Parathyroid adenoma (tissue), 2 donors: ENCODE data around the gene NSUN7.

Source experiments
- H2AFZ ChIP-seq: fragments of 300-600 bp; sonication (generic); one replicate; pipeline ENCODE4 v1.7.0; 2017; ENCODE audit warnings: antibody characterized with exemption, mild to moderate bottlenecking
- H3K27ac ChIP-seq: fragments of 300-600 bp; sonication (generic); one replicate; pipeline ENCODE4 v1.7.0; 2017
- H3K27me3 ChIP-seq: fragments of 300-600 bp; sonication (generic); one replicate; pipeline ENCODE4 v1.7.0; 2017; ENCODE audit warnings: low read length; ENCODE audit not compliant: control insufficient read depth, insufficient read depth
- H3K36me3 ChIP-seq: fragments of 300-600 bp; sonication (generic); one replicate; pipeline ENCODE4 v1.7.0; 2017; ENCODE audit warnings: low read length; ENCODE audit not compliant: control insufficient read depth, insufficient read depth
- H3K4me1 ChIP-seq: fragments of 300-600 bp; sonication (generic); one replicate; pipeline ENCODE4 v1.7.0; 2017; ENCODE audit warnings: control low read depth
- H3K4me2 ChIP-seq: fragments of 300-600 bp; sonication (generic); one replicate; pipeline ENCODE4 v1.7.0; 2017; ENCODE audit warnings: low read length
- H3K4me3 ChIP-seq: fragments of 300-600 bp; sonication (generic); one replicate; pipeline ENCODE4 v1.7.0; 2017; ENCODE audit warnings: low read depth, low read length
- H3K79me2 ChIP-seq: fragments of 300-600 bp; sonication (generic); one replicate; pipeline ENCODE4 v1.7.0; 2017; ENCODE audit warnings: control low read depth
- H3K9ac ChIP-seq: fragments of 300-600 bp; sonication (generic); one replicate; pipeline ENCODE4 v1.7.0; 2017; ENCODE audit warnings: mild to moderate bottlenecking
- H3K9me3 ChIP-seq: fragments of 300-600 bp; sonication (generic); one replicate; pipeline ENCODE4 v1.7.0; 2017; ENCODE audit warnings: low read length; ENCODE audit not compliant: control insufficient read depth
- CTCF ChIP-seq: fragments of 300-600 bp; sonication (generic); IDR thresholded peaks from one replicate; pipeline ENCODE4 v1.7.0; 2017; ENCODE audit warnings: antibody characterized with exemption, mild to moderate bottlenecking
- donor health status: primary hyperparathyroidism.

NSUN7 gene

DNA sequence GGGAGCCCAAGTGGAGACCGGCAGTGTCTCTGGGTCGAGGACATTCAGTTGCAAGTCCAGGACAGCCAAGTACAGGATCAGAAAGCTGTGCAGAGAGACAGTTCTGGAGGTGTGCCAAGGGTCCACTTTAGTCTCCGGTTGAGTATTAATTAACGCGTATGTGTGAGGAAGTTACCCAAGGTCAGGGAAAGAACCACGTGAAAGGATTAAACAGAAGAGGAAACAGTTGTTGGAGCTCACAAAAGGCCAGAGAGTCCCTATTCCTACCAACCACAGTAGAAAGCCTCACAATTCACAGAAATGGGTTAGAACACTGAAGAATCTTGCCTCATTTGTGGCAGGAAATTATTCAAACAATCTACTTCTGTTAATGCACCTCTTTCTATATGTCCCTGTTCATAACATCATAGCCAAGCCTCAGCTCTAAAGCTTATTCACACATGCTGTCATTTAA, 17.9 kb upstream of the NSUN7 start:
- no peaks in the 10 kb centered on the region for H3K79me2 ChIP-seq
- H3K36me3 ChIP-seq = no peaks in the 10 kb centered on the region
- no peak overlapping the region for H3K4me2 ChIP-seq
- no peaks in the 10 kb centered on the region for H3K27me3 ChIP-seq
- no peak overlapping the region for H3K4me3 ChIP-seq
- no peaks in the 10 kb centered on the region for H3K9me3 ChIP-seq
- no peak overlapping the region for H2AFZ ChIP-seq
- H3K27ac ChIP-seq = no peak overlapping the region
- TF ChIP-seq CTCF = no peak
- H3K9ac ChIP-seq = no peak overlapping the region
- no peaks in the 10 kb centered on the region for H3K4me1 ChIP-seq

DNA sequence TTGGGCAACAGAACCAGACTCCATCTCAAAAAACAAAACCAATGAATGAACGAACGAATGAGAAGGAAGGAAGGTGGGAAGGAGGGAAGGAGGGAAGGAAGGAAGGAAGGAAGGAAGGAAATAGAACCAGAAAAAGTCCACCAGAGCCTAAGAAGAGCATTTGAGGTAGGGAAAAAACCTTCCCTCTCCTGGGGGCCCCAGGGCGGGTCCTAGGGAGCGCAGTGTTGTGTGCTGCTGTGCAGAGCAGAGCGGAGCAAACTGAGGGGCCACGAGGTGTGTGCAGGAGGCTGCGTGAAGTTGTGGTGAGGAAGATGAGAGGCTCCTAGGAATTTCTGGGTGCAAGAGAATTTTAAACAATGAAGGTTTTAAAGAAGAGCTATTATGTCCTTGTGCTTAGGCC, 16.0 kb upstream of the NSUN7 start:
- H3K4me2 ChIP-seq = no peak overlapping the region
- no peak overlapping the region for H3K9ac ChIP-seq
- H3K9me3 ChIP-seq = no peaks in the 10 kb centered on the region
- H3K79me2 ChIP-seq = no peaks in the 10 kb centered on the region
- no peaks in the 10 kb centered on the region for H3K4me1 ChIP-seq
- H3K27ac ChIP-seq = no peak overlapping the region
- no peaks in the 10 kb centered on the region for H3K36me3 ChIP-seq
- no peaks in the 10 kb centered on the region for H3K27me3 ChIP-seq
- no peak for TF ChIP-seq CTCF
- no peak overlapping the region for H2AFZ ChIP-seq
- no peak overlapping the region for H3K4me3 ChIP-seq

GRCh38 chr4:40734497-40734896, 15.3 kb upstream of the NSUN7 start:
- H3K27ac ChIP-seq = no peak overlapping the region
- no peaks in the 10 kb centered on the region for H3K4me1 ChIP-seq

GRCh38 chr4:40736910-40737309, 12.8 kb upstream of the NSUN7 start:
- no peaks in the 10 kb centered on the region for H3K27me3 ChIP-seq
- H3K9ac ChIP-seq = no peak overlapping the region
- no peaks in the 10 kb centered on the region for H3K9me3 ChIP-seq
- H3K79me2 ChIP-seq = no peaks in the 10 kb centered on the region
- no peak overlapping the region for H3K4me3 ChIP-seq
- H3K4me1 ChIP-seq = no peaks in the 10 kb centered on the region
- H3K27ac ChIP-seq = no peak overlapping the region
- TF ChIP-seq CTCF = peak; percentile 28
- no peaks in the 10 kb centered on the region for H3K36me3 ChIP-seq
- H3K4me2 ChIP-seq = no peak overlapping the region
- H2AFZ ChIP-seq = no peak overlapping the region

More at GRCh38 chr4:40734497-40734896, 15.3 kb upstream of the NSUN7 start:
- no peaks in the 10 kb centered on the region for H3K27me3 ChIP-seq
- no peak overlapping the region for H3K4me2 ChIP-seq
- no peak for TF ChIP-seq CTCF
- no peaks in the 10 kb centered on the region for H3K9me3 ChIP-seq
- no peak overlapping the region for H3K9ac ChIP-seq
- no peaks in the 10 kb centered on the region for H3K79me2 ChIP-seq
- no peaks in the 10 kb centered on the region for H3K36me3 ChIP-seq
- no peak overlapping the region for H3K4me3 ChIP-seq
- no peak overlapping the region for H2AFZ ChIP-seq

DNA sequence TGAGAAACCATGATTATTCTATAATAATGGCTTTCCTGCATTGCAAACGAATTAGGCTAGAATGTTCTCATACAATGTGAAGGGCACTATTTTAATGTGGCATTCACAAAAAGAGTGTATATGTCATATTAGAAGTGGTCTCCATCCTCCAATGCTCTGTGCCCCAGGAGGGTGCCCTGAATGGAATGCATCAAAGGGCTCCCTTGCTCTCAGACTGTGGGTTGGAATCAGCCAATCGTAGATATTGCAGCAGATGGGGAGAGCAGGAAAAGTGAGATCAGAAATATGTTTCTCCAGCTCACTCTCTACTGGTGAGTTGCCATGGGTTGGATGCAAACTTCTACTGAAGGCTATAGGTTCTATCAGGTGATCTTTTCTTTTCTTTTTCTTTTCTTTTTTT, 11.9 kb upstream of the NSUN7 start:
- Histone ChIP-seq H3K79me2 (no peaks in the 10 kb centered on the region), H3K9me3 (no peaks in the 10 kb centered on the region), H2AFZ (no peak overlapping the region), H3K4me2 (no peak overlapping the region), H3K4me3 (no peak overlapping the region), H3K9ac (no peak overlapping the region), H3K4me1 (no peaks in the 10 kb centered on the region), H3K27ac (no peak overlapping the region), H3K36me3 (no peaks in the 10 kb centered on the region), H3K27me3 (no peaks in the 10 kb centered on the region)
- no peak for TF ChIP-seq CTCF
